HG03439 (cell line): ENCODE results near the gene RPS19.

Experiments used
- ATAC-seq: cut with Tn5 transposase; IDR thresholded peaks from one replicate; pipeline ENCODE4 v1.9.1; 2021; ENCODE audit warnings: mild to moderate bottlenecking, moderate library complexity; ENCODE audit not compliant: unreplicated experiment

Gene RPS19

GRCh38 chr19:41897181-41897580 lies 37.1 kb downstream of the RPS19 start:
- ATAC-seq = no peak

GRCh38 chr19:41897820-41898219 lies 37.8 kb downstream of the RPS19 start:
- ATAC-seq = no peak

DNA sequence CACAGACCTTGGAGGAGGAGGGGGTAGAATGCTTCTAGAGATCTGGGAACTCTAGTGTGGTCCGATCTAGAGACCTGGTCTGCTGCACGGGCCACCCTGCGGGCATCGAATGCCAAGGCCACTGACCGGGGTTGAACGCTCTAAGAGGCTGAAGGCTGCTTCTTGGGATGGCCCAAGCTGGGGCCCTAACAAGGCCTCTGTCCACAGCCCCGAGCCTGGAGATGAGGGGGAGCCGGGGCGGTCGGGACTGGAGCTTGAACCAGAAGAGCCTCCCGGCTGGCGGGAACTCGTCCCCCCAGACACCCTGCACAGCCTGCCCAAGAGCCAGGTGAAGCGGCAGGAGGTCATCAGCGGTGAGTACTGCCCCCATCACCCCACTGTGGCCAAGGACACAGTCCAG lies 38.2 kb downstream of the RPS19 start:
- no peak for ATAC-seq

GRCh38 chr19:41901707-41902360 lies 41.8 kb downstream of the RPS19 start:
- ATAC-seq = no peak

GRCh38 chr19:41902594-41902993 lies 42.5 kb downstream of the RPS19 start:
- ATAC-seq = no peak

- no peak for ATAC-seq
Observed at GRCh38 chr19:41903193-41903953, 43.3 kb downstream of the RPS19 start.

GRCh38 chr19:41904118-41904870 lies 44.2 kb downstream of the RPS19 start:
- no peak for ATAC-seq

GRCh38 chr19:41905273-41906002 lies 45.4 kb downstream of the RPS19 start:
- no peak for ATAC-seq

DNA sequence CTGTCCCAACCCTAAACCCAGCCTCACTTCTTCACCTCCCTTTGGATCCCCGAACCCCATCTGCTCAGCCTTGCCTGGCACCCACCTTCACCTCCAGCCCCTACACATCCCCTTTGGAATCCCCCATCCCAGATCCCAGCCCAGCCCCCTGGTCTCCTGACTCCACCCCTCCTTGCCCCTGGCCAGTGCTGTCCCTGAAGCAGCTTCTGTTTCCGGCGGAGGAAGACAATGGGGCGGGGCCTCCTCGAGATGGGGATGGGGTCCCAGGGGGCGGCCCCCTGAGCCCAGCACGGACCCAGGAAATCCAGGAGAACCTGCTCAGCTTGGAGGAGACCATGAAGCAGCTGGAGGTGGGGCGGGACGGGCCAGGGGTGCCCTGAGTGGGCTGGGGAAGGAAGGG lies 46.2 kb downstream of the RPS19 start:
- ATAC-seq = no peak

DNA sequence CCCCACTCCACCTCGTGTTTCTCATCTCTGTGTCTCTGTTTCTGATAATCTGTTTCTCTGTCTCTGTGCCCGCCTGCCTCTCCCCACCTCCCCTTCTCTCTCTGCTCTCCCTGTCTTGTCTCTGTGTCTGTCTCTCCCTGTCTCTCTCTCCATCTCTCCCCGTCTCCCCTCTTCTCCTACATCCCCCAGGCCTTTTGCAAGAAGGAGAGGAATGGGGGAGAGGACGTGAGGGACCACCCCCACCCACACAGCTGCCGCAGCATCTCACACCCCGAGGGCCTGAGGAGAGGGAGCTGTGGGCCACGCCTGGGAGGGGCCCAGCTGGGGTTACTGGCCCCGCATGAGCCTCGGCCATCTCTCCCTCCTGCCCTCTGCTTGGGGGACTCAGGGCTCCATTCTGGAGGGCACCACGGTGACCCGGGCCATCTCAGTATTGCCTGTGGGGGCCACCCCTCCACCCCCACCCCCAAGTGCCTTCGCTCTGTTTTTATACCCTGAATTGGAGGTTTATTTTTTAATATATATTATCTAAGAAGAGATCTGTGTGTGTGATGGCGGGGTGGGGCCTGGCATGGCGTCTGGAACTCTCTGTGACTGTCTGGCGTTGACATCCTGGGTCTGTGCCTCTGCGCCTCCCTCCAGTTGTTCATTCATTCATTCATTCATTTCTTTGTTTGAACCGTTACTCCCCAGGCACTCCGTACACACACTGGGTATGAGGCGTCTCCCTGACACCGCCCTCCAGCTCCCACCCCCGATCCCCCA lies 47.0 kb downstream of the RPS19 start:
- no peak for ATAC-seq

DNA sequence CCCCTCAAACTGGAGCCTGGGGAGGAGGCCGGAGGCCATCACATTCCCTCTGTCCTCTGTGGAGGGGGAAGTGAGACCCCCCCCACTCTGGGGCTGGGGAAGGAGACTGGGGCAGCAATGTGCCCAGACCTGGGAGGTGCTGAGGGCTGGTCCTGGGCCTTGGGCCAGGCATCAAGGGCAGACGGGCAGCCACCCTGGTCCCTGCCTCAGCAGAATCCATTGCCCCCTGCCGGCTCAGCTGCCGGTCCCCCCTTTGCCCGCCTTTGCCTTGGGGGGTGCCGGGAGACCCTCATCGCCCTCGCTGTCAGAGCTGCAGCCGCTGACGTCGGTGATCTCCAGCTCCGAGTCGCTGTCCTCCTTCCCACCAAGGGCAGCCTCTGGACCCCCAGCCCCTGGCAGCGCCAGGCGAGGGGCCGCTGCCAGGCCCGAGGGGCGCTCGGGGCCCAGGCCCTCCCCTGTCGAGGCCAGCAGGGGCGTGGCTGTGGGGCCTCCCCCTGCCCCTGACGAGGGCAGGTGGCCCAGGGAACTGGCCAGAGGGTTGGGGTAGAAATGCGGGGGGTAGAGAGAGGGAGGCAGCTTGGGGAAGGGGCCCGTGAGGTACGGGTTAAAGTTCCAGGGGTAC lies 48.0 kb downstream of the RPS19 start:
- no peak for ATAC-seq

DNA sequence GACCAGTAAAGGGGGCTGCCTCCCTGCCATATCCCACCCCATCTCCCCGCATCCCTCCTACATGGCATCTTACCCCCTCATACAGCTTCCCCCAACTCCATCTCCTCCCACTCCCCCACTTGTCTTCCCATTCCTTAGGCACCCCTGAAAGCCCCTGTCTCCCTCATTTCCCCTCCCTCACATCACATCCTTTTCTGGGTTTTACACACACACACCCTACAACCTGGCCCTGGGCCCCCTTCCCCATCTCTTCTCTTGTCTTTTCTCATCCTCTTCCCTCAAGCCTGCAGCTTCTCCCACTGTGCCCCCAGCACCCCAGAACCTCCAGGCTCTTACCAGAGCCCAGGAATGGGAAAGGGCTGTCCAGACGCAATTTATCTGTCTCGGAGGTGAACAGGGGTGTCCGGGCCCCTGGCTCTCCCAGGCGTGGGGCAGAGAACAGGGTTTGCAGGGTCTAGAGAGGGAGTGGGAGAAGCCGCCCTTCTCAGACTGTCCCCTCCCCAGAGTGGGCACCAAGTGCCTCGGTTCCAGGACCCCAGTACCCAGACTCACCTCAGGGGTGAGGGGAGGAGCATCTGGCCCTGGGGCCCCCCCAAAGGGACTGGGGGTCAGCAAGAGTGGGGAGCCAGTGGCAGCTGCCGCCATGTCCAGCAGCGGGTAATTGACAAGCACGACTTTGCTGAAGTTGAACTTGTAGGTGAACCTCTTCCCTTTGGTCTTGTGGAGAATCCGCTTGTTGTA lies 48.8 kb downstream of the RPS19 start:
- ATAC-seq = no peak

GRCh38 chr19:41909706-41910105 lies 49.7 kb downstream of the RPS19 start:
- no peak for ATAC-seq

DNA sequence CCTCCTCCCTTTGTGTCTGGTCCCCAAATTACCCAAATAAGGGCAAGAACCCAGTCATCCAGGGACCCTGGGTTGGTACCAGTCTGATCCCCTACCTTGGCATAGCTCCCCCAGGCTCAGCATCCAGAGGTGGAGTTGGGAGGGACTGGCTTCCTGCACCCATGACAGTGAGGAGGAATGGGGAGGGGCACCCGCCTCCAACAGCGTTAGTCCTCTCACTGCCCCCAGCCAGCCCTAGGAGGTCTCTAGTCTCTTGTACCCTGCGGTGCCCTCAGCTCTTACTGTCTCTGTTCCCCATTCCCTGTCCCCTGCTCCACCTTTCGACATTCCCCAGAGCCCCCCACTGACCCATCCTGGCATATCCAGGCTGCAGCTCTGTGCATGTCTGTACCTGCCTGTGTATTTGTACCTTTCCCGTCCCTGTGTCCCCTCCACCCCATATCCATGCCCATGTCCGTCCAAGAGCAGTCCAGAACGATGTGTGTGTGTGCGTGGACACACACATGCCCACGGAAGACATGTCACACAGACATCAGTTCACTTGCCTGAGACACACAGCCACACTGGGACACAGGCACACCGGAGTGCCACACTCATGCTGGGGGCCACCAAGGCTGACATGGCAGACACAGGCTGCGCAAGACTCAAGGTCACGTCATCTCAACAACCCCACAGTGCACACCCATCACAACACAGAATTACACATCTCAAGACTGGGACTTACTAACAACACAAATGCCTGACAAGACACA lies 50.4 kb downstream of the RPS19 start:
- no peak for ATAC-seq

DNA sequence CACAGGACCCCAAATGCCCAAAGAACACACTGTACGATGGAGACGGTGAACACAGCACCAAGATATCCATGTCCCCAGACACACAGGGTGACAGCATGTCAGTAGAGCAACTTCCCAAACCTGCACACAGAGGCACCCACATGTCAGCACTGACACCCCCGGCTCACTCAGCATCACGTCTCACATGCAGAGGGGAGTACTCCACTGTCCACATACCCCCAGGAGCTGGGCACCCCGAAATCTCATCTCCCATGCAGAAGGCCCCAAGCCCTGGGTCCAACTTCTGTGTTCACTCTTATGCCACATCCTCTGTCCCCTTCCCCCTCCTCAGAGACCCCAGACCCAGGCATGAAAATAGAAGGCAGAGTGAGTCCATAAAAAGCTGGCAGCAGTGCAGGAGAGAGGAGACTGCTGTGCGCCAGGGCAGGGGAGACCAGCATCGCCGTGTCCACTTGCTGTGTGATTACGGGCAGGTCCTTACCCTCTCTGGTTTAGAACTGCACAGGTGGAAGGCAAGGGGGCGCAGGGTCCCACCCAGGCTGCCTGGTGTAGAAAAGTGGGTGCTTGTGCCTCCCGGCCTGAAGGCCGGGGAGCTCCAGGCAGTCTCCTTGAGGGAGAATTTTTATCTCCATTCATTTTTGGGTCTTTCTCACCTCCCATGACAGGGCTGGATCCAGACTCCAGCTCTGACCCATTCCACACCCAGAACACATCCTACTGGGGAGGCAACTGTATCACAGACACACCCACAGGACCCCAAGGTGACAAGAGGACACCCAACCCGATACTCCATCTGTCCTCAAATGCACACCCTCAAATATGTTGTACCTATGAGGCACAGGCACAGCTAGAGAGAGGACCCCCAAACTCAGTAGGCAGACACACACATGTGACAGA lies 51.2 kb downstream of the RPS19 start:
- no peak for ATAC-seq

- no peak for ATAC-seq
Observed at GRCh38 chr19:41911889-41912731, 52.1 kb downstream of the RPS19 start.
